Muscle layer of colon (tissue), 2 donors: Measurements from ENCODE around the gene CDH18.

Experiments
- H3K27ac ChIP-seq: one replicate; pipeline ENCODE4 v1.7.0; 2013; ENCODE audit warnings: low read depth, mild to moderate bottlenecking, low read length, moderate library complexity
- H3K27me3 ChIP-seq, 2 donors: one replicate each; pipeline ENCODE4 v1.7.0; 2013; ENCODE audit warnings: low read length in 2 of 2, mild to moderate bottlenecking in 2 of 2; ENCODE audit not compliant: insufficient read depth in 2 of 2, control insufficient read depth in 1 of 2
- H3K36me3 ChIP-seq: one replicate; pipeline ENCODE4 v1.7.0; 2013; ENCODE audit warnings: mild to moderate bottlenecking, low read length; ENCODE audit not compliant: insufficient read depth
- H3K4me1 ChIP-seq: one replicate; pipeline ENCODE4 v1.7.0; 2013; ENCODE audit warnings: mild to moderate bottlenecking, low read length; ENCODE audit not compliant: insufficient read depth
- H3K4me3 ChIP-seq, 2 donors: one replicate each; pipeline ENCODE4 v1.7.0; 2013; ENCODE audit warnings: low read length in 2 of 2, low read depth in 1 of 2, mild to moderate bottlenecking in 1 of 2, moderate library complexity in 1 of 2
- H3K9ac ChIP-seq: one replicate; pipeline ENCODE4 v1.7.0; 2013; ENCODE audit warnings: low read length
- H3K9me3 ChIP-seq: one replicate; pipeline ENCODE4 v1.7.0; 2013; ENCODE audit warnings: mild to moderate bottlenecking, low read length
- donor health status: abdominal sarcoma.
- donor health status: Adenocarcinoma of cecum.

CDH18 gene

DNA sequence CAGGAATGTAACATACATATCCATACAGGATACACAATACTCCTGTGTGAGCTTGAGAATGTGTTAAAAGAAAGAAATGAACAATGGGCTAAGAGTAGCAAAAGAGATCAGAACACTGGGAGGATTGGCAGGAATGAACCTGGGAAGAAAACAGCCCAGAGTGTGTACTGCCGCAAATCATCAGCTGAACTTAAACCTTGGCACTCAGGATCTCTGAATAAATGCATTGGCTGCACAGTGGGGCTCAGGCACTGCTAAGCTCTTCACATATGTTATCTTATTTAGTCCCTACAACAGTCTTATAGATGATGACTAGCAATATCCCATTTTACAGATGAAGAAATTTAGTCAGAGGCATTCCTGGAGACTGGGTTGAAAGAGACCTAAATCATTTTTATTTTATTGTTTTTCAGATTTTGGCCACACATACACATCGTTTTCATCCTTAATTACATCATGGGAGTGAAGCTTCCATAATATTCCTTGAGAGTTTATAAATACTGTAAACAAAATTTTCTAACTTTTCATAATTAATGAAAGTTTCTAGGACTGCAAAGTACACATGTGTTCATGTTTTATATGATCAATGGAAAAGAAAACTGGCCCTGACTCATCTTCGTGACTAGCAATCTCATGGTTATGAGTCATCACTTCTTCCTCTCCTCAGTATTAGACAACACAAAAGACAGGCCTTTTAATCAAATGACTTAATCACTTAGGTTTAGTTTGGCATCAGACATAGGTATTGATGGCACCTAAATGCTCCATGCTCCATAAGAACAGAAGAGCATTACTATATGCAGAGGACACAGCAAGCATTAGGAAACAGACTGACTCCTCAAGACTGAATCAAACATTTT lies 59.2 kb downstream of the CDH18 start:
- H3K4me1 ChIP-seq: no peaks in the 10 kb centered on the region
- no peak overlapping the region for H3K4me3 ChIP-seq
- H3K27ac ChIP-seq: no peak overlapping the region
- H3K36me3 ChIP-seq: no peaks in the 10 kb centered on the region
- no peaks in the 10 kb centered on the region for H3K27me3 ChIP-seq
- H3K9me3 ChIP-seq: no peaks in the 10 kb centered on the region
- no peak overlapping the region for H3K9ac ChIP-seq

DNA sequence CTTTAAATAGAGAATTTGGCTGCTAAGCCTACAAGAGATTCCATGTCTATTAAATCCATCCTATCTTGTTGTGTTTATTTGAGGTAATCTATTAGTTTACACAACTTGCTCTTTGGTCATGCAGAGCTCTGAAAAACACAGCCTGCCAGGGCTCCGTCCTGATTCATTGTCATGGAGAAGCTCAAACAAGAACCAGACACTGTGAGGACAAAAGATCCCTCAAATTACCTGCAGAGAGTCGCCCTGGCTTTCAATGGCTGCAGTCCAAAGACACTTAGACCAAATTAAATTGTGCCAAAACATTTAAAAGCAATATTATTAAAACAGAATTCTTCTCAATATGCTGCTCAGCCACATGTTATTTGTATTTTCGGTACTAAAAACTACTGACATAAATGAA lies 60.1 kb downstream of the CDH18 start:
- H3K9me3 ChIP-seq: no peaks in the 10 kb centered on the region
- H3K27ac ChIP-seq: no peak overlapping the region
- no peaks in the 10 kb centered on the region for H3K4me1 ChIP-seq
- no peak overlapping the region for H3K4me3 ChIP-seq
- no peaks in the 10 kb centered on the region for H3K36me3 ChIP-seq
- no peak overlapping the region for H3K9ac ChIP-seq
- no peaks in the 10 kb centered on the region for H3K27me3 ChIP-seq

DNA sequence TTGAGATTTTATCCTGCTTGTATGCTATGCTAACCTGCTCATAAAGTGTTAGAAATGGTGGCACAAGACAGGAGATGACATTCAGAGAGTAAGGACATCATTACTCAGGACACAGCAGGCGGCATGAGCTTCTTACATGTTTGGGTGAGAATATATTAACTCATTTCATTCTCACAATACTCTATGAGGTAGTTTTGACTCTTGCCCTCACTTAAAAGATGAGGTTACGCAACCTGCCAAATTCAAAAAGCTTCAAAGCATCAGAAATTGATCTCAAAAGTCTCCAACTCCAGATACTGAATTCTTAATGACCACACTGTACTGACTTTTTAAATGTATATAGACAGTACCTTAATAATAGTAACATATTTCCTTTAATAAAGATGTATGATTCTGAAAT lies 60.8 kb downstream of the CDH18 start:
- Histone ChIP-seq H3K27me3 (no peaks in the 10 kb centered on the region), H3K9ac (no peak overlapping the region), H3K9me3 (no peaks in the 10 kb centered on the region), H3K4me3 (no peak overlapping the region), H3K4me1 (no peaks in the 10 kb centered on the region), H3K27ac (no peak overlapping the region), H3K36me3 (no peaks in the 10 kb centered on the region)

DNA sequence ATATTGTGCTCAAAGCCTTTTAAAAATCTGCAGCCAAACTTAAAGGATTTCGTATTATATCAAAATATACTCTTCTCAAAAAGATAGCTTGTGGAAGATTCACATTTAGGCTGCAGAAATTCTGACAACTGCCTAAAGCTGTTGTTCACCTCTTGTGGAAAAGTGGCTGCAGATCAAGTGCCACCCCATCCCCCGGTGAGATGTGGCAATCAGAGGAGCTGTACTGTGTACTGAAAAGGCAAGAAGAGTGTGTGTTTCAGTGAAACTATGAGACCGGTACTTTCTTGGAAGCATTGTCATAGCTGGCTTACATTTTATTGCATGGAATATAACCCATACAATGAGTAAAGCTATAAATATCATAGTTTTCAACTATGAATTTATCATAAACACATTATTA lies 64.3 kb downstream of the CDH18 start:
- Histone ChIP-seq H3K9ac (no peak overlapping the region), H3K9me3 (no peaks in the 10 kb centered on the region), H3K36me3 (no peaks in the 10 kb centered on the region), H3K27me3 (no peaks in the 10 kb centered on the region), H3K4me3 (no peak overlapping the region), H3K27ac (no peak overlapping the region), H3K4me1 (no peaks in the 10 kb centered on the region)

DNA sequence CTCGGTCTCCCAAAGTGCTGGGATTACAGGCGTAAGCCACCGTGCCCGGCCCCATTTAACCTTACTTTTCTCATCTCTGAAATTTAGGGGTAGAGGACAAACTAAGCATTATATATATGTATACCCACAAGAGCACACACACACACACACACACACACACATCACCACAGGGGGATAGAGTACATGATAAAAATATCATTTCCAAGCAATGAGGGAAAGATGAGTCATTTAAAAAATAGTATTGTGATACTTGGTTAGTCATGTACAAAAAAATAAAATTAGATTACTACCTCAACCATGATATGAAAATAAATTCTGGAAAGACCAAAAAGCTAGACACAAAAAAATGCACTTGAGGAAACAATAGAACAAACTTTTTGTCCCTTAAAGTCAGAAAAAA lies 67.2 kb downstream of the CDH18 start:
- no peak overlapping the region for H3K4me3 ChIP-seq
- no peaks in the 10 kb centered on the region for H3K4me1 ChIP-seq
- H3K9ac ChIP-seq: no peak overlapping the region
- no peaks in the 10 kb centered on the region for H3K36me3 ChIP-seq
- no peak overlapping the region for H3K27ac ChIP-seq
- no peaks in the 10 kb centered on the region for H3K27me3 ChIP-seq
- no peaks in the 10 kb centered on the region for H3K9me3 ChIP-seq

DNA sequence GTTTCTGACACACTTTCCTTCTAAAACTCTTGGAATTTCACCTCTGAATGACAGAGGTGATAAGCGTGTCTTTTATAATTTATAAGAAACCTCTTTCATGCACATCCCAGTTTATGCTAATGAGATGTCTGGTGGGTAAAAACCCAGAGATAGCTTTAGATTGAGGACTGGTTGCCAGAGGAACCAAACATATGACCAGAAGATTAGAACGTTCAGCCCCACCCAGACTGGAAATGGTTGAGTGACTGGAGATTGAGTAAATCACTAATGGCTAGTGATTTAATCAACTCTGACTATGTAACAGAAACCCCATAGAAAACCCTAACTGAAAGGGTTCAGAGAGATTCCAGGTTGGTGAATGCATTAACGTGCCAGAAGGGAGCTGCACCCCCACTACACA lies 69.2 kb downstream of the CDH18 start:
- Histone ChIP-seq H3K27ac (no peak overlapping the region), H3K27me3 (no peaks in the 10 kb centered on the region), H3K9ac (no peak overlapping the region), H3K4me1 (no peaks in the 10 kb centered on the region), H3K4me3 (no peak overlapping the region), H3K9me3 (no peaks in the 10 kb centered on the region), H3K36me3 (no peaks in the 10 kb centered on the region)

DNA sequence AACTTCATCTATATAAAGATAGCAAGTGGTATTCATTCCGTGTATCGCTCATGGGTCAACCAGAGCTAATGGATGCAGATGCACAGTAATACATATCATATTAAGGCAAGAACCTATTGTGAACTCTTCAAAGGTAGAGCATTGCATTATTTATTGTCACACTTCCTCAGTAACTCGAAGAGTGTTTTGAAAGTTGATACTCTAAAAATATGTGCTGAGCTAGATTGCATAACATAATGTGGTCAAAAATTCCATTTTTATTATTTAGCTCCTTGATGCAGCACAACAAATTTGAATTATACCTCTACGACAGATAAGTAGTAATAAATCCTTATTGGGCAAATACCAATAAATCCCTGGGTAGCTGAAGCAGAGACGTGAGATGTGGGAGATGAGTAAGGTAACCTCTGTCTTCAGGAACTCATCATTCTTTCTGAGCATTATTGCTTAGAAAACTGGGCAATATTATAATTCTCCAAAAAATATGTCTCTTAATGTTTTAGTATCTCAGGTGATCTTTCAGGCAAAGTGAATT lies 70.3 kb downstream of the CDH18 start:
- Histone ChIP-seq H3K36me3 (no peaks in the 10 kb centered on the region), H3K27me3 (no peaks in the 10 kb centered on the region), H3K9me3 (no peaks in the 10 kb centered on the region), H3K4me1 (no peaks in the 10 kb centered on the region), H3K4me3 (no peak overlapping the region), H3K27ac (no peak overlapping the region), H3K9ac (no peak overlapping the region)

DNA sequence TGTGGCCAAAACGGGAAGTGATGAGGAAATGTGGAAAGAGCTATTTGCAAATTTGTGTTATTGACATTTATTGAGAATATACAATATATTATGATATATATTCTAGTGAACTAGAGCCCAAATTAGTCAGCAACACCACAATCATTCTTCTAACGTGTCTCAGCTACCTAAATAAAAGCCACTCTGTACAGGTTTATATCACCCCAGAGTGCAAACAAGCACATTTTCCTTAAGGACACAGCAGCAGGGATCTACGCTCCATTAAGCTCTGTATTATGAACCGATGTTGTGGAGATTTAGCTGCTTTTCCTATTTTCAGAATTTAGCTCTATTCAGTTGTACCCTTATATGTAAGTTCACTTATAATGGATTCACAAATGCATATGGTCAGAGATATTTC lies 77.9 kb downstream of the CDH18 start:
- Histone ChIP-seq H3K36me3 (no peaks in the 10 kb centered on the region), H3K27me3 (no peaks in the 10 kb centered on the region), H3K4me1 (no peaks in the 10 kb centered on the region), H3K27ac (no peak overlapping the region), H3K9me3 (no peaks in the 10 kb centered on the region), H3K9ac (no peak overlapping the region), H3K4me3 (no peak overlapping the region)

DNA sequence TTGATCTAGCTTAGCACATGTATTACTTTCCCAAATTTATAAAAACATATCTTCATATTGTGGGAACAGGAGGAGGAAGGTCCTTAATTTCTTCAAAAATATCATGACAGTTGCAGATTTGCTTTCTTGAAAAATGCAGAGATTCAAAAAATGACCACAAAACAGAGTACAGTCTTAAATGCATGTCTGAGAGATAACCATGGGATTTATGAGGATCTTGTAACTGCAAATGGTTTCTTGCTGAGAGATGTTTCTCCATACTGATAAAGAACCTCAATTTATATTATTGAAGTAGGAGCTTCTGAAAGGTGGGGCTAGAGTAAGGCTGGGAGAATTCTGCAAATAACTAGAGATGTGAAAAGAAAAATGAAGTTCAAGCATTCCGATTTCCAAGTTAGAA lies 83.2 kb downstream of the CDH18 start:
- H3K27me3 ChIP-seq: no peaks in the 10 kb centered on the region

DNA sequence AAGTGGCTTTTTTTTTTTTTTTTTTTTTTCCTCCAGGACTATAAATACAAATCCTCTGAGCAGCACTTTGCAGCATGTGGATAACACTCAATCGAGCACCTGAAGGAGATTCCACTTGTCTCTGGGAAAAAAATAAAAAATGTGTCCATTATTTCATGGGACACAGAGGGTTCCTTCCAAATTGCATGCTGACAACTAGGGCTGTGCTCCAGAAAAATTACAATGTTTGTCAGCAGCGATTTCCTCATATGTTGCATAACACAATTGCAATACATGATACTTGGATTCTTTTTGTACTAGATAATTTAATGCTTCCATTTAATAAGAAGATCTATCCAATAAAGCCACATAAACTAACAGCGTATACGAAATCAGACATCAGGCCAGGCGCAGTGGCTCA lies 84.4 kb downstream of the CDH18 start:
- H3K27me3 ChIP-seq: no peaks in the 10 kb centered on the region
- no peaks in the 10 kb centered on the region for H3K4me1 ChIP-seq
- H3K4me3 ChIP-seq: no peak overlapping the region
- no peak overlapping the region for H3K9ac ChIP-seq
- H3K36me3 ChIP-seq: no peaks in the 10 kb centered on the region
- no peak overlapping the region for H3K27ac ChIP-seq
- H3K9me3 ChIP-seq: no peaks in the 10 kb centered on the region

More for the DNA sequence above, 83.2 kb downstream of the CDH18 start:
- Histone ChIP-seq H3K36me3 (no peaks in the 10 kb centered on the region), H3K27ac (no peak overlapping the region), H3K4me3 (no peak overlapping the region), H3K9ac (no peak overlapping the region), H3K9me3 (no peaks in the 10 kb centered on the region), H3K4me1 (no peaks in the 10 kb centered on the region)

DNA sequence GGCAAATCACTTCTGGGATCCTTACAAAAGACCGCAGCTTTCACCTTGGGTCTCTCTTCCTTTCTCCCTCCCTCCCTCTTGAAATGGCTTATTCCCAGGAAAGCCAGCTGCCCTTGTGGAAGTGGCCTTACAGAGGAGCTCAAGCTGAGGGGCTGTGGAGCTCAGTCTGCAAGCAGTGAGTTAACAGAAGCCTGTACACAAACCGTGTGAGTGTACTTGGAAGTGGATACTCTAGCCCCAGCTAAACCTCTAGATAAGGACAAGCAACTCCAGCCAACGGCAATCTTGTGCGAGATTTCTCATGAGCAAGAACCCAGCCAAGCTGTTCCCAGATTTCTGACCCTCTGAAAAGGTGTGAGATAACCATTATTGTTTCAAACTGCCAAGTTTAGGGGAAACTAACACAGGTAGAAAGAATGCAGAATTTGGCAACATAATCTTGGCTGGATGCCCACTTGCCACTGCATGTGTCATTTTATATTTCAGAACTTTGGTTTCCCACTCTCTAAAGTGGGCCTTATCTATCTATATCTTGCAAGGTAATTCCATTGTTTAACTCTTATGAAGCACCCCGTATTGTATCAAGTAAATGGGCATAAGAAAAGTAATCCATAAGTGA lies 85.6 kb downstream of the CDH18 start:
- H3K36me3 ChIP-seq: no peaks in the 10 kb centered on the region
- no peak overlapping the region for H3K27ac ChIP-seq
- H3K9me3 ChIP-seq: no peaks in the 10 kb centered on the region
- no peak overlapping the region for H3K9ac ChIP-seq
- H3K4me3 ChIP-seq: no peak overlapping the region
- no peaks in the 10 kb centered on the region for H3K27me3 ChIP-seq
- H3K4me1 ChIP-seq: no peaks in the 10 kb centered on the region

DNA sequence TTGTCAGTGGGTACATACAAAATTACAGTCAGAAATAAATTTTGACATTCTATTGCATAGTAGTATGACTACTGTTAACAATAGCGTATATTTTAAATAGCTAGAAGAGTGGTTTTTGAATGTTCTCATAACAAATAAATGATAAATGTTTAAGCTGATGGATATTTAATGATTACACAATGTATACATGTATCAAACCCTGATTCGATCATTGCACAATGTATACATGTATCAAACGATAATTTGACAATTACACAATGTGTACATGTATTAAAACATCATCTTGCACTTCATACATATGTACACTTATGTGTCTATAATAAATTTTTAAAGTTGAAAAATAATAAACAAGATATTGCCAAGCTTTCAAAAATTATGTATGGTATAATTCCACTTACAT lies 87.7 kb downstream of the CDH18 start:
- H3K9me3 ChIP-seq: no peaks in the 10 kb centered on the region
- H3K36me3 ChIP-seq: no peaks in the 10 kb centered on the region
- H3K27ac ChIP-seq: no peak overlapping the region
- no peak overlapping the region for H3K9ac ChIP-seq
- no peak overlapping the region for H3K4me3 ChIP-seq
- no peaks in the 10 kb centered on the region for H3K27me3 ChIP-seq
- H3K4me1 ChIP-seq: no peaks in the 10 kb centered on the region
